ENCODE data around the gene CCNK. TPM values are rescaled to one million over a fixed set of nuclear protein-coding genes. Genes with fewer than 3 reads are reported as not detected.

Gene CCNK
- total and polyA plus RNA-seq, 12 donors, result 10.9 to 41.0 (median 30.3) TPM

DNA sequence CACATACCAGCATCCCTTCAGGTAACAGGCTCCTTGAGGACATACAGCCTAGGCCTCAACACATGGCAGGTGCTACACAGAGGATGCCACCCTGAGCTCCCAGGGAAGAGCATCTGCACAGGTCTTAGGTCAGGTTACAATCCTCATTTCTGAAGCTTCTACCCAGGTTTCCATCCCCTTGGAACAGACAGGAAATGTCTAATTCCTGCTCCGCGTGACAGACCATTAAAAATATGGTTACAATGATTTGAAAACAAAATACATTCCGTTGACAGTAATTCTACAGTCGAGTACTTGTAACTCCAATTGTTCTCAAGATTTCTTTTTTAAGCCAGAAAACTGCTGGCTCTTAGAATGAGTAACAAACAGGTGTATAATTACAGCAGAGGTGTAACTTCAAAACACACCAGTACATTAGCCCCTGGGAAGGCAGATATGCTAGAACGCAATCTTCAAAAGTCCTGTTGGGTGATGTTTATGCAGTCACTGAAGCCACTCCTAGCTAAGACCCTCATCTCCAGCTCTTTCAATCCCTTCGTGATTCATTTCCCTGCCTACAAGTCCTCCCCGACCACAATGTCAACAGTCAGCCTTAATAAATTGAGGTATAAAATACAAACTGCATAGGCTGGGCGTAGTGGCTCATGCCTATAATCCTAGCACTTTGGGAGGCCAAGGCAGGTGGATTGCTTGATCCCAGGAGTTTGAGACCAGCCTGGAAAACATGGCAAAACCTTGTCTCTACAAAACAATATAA lies 12.2 kb upstream of the CCNK start:
- Histone ChIP-seq H3K9me3 (no peaks in the 10 kb centered on the region), H3K27ac (no peak overlapping the region), H3K36me3 (peaks cover 0 to 21% (median 12%) of the 10 kb centered on the region in 9 donors), H3K4me1 (peaks cover 15 to 60% (median 33%) of the 10 kb centered on the region in 9 donors), H3K27me3 (no peaks in the 10 kb centered on the region), H3K4me3 (no peak overlapping the region)
- WGBS, 2 donors, result 69 to 80% methylated on average over 8 of the region's 8 CpGs
- DNase-seq (no peak), ATAC-seq (no peak)
- TF ChIP-seq CTCF (IDR thresholded peaks at IDR 0.05), result no peak
- intact Hi-C loops (cut with DNase I), result no loop called here

DNA sequence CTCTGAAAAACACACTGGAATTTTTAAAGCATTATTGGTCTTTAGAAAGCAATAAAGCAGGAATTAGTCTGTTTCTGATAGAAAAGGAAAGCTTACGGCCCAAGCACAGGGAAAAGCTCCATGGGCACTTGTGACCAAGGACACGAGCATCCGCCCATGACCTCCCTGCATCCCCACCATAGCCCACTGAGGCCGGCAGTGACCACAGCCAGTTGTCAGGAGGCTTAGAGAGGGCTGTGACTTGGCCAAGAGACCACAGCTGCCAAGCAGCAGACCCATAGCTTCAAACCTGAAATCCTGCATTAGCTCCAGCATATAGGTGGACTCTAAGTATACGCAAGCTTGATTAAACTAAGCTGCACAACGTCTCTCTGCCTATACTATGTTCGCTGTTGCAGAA lies 9.5 kb upstream of the CCNK start:
- no peak overlapping the region for H3K4me3 ChIP-seq
- 90 to 92% methylated on average over 7 of the region's 7 CpGs for WGBS, 2 donors
- H3K4me1 ChIP-seq, result peaks cover 15 to 83% (median 55%) of the 10 kb centered on the region in 9 donors
- no peak for TF ChIP-seq CTCF (IDR thresholded peaks at IDR 0.05)
- H3K9me3 ChIP-seq, result no peaks in the 10 kb centered on the region
- DNase-seq (no peak), ATAC-seq (no peak)
- no peak overlapping the region for H3K27ac ChIP-seq
- H3K27me3 ChIP-seq, result no peaks in the 10 kb centered on the region
- intact Hi-C loops (cut with DNase I), result no loop called here
- H3K36me3 ChIP-seq, result no peaks in the 10 kb centered on the region

DNA sequence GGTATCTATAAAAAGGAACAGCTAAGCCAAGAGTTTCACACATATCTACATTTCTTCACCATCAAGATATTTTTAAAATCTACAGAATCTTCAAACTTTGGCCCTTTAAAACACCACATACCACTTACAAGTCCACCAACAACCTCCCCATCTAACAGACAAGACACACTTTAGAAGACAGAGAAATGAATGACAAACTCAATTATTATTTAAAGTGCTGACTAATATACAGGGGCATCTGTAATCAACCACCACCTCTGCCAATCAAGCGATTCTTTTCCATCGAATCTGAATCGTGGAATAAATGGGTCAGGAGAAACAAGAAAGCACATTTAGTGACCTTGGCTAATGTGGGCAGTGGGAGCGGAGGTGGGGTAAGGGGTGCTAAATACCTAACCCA lies 8.3 kb upstream of the CCNK start:
- Histone ChIP-seq H3K36me3 (no peaks in the 10 kb centered on the region), H3K4me3 (no peak overlapping the region), H3K27me3 (no peaks in the 10 kb centered on the region), H3K9me3 (no peaks in the 10 kb centered on the region), H3K27ac (no peak overlapping the region), H3K4me1 (peaks cover 7 to 83% (median 54%) of the 10 kb centered on the region in 9 donors)
- intact Hi-C loops (cut with DNase I), result no loop called here
- ATAC-seq, result no peak
- DNase-seq, result no peak
- WGBS, 2 donors, result 84 to 87% methylated on average over 4 of the region's 4 CpGs
- no peak for TF ChIP-seq CTCF (IDR thresholded peaks at IDR 0.05)

GRCh38 chr14:99473458-99473857 lies 7.8 kb upstream of the CCNK start:
- Histone ChIP-seq H3K9me3 (no peaks in the 10 kb centered on the region), H3K36me3 (no peaks in the 10 kb centered on the region), H3K27me3 (no peaks in the 10 kb centered on the region), H3K27ac (no peak overlapping the region), H3K4me1 (peaks cover 4 to 83% (median 55%) of the 10 kb centered on the region in 9 donors), H3K4me3 (no peak overlapping the region)
- ATAC-seq (no peak), DNase-seq (no peak)
- no peak for TF ChIP-seq CTCF (IDR thresholded peaks at IDR 0.05)
- intact Hi-C loops (cut with DNase I), result no loop called here
- 73 to 78% methylated on average over 3 of the region's 3 CpGs for WGBS, 2 donors
